Aorta (tissue), 5 donors: ENCODE measurements around the gene RACK1. TPM values are rescaled to one million over a fixed set of nuclear protein-coding genes. Genes with fewer than 3 reads are reported as not detected.

Experiments
- ATAC-seq: fragments of 200-7000 bp; cut with Tn5 transposase; one replicate; pipeline ENCODE4 v1.9.1; 2022; ENCODE audit warnings: moderate library complexity; ENCODE audit not compliant: low FRiP score
- DNase-seq, 2 donors: peaks; one replicate each; pipeline ENCODE4 v3.0.0-alpha.2; 2020
- H3K27ac ChIP-seq, 2 donors: one replicate each; pipeline ENCODE4 v1.5.1; 2013; ENCODE audit warnings: low read length in 2 of 2, mild to moderate bottlenecking in 2 of 2, moderate library complexity in 2 of 2, control low read depth in 1 of 2, inconsistent platforms in 1 of 2, low read depth in 1 of 2
- H3K27me3 ChIP-seq, 2 donors: one replicate each; pipeline ENCODE4 v1.6.1; 2013; ENCODE audit warnings: control low read depth in 1 of 2, low read length in 1 of 2, mild to moderate bottlenecking in 1 of 2, moderate library complexity in 1 of 2; ENCODE audit not compliant: insufficient read depth in 2 of 2, control insufficient read depth in 1 of 2
- H3K36me3 ChIP-seq, 2 donors: one replicate each; pipeline ENCODE4 v1.6.1; 2013; ENCODE audit warnings: control low read depth in 1 of 2, low read length in 1 of 2, mild to moderate bottlenecking in 1 of 2; ENCODE audit not compliant: insufficient read depth in 2 of 2, control insufficient read depth in 1 of 2
- H3K4me1 ChIP-seq, 2 donors: one replicate each; pipeline ENCODE4 v1.6.1; 2013; ENCODE audit warnings: low read length in 2 of 2, control low read depth in 1 of 2, mild to moderate bottlenecking in 1 of 2, moderate library complexity in 1 of 2; ENCODE audit not compliant: insufficient read depth in 2 of 2, control insufficient read depth in 1 of 2
- H3K4me3 ChIP-seq, 2 donors: one replicate each; pipeline ENCODE4 v1.5.1; 2013; ENCODE audit warnings: low read length in 2 of 2, control low read depth in 1 of 2, mild to moderate bottlenecking in 1 of 2
- H3K9me3 ChIP-seq: one replicate; pipeline ENCODE4 v1.6.1; 2013; ENCODE audit warnings: mild to moderate bottlenecking, low read length; ENCODE audit not compliant: control insufficient read depth
- WGBS, 2 donors: extraction: QIAGEN DNeasy Blood & Tissue Kit; methylation state at CpG; one replicate each; pipeline ENCODE4 v1.1.7; 2013; 5-methylcytosine and 5-hydroxymethylcytosine counted together
- intact Hi-C, 2 donors: fragments of 100-400 bp; cut with DNase I; formaldehyde crosslinking; loops; one replicate each; pipeline versions ENCODE4 v1.14.2 to v1.15.0; 2022
- polyA plus RNA-seq, 2 donors: library from polyadenylated mRNA; stranded (reverse); fragments of 200-250 nt; gene quantifications; one replicate each; pipeline ENCODE4 v1.2.3, GENCODE V29; 2013
- total RNA-seq, 2 donors: library from RNA; stranded (reverse); fragmentation: NEBNext Ultra II Directional; extraction: Animal tissue kit (Norgen Biotek cat#: 25700); gene quantifications; one replicate each; pipeline ENCODE4 v1.2.1, GENCODE V29; 2021
- donor health status: healthy with polysubstance abuse.
- donor health status: Bipolar disorder and iron deficiency.
- donor health status: DM: no; HTN: no; CAD: no.
- donor health status: DM: no; HTN: no; CAD: no.
- donor health status: DM: yes; HTN: yes; CAD: no.

RACK1 gene
- total and polyA plus RNA-seq, 4 donors, result 922 to 2,024 (median 1,515) TPM

GRCh38 chr5:181192337-181193046 is 51.2 kb downstream of the RACK1 start:
- Histone ChIP-seq H3K36me3 (no peaks in the 10 kb centered on the region), H3K27ac (no peak overlapping the region), H3K9me3 (no peaks in the 10 kb centered on the region), H3K4me1 (no peaks in the 10 kb centered on the region), H3K4me3 (peak overlapping the region; percentile 56 to 75), H3K27me3 (no peaks in the 10 kb centered on the region)
- WGBS, 2 donors, result 49 to 50% methylated on average over 12 of the region's 12 CpGs
- ATAC-seq (no peak), DNase-seq (peak in 1 of 2 donors; percentile 53)
- intact Hi-C loops, result loop anchor here in 1 of 2 donors (5.0 kb wide), 1 partner anchor 70 kb away; the partner anchor contains the start of gene TRIM52

- DNase-seq (peak; percentile 96 to 97), ATAC-seq (peak; percentile 90)
- Histone ChIP-seq H3K36me3 (no peaks in the 10 kb centered on the region), H3K27me3 (no peaks in the 10 kb centered on the region), H3K4me1 (no peaks in the 10 kb centered on the region), H3K9me3 (no peaks in the 10 kb centered on the region), H3K27ac (peak overlapping the region in 1 of 2 donors; percentile 55), H3K4me3 (peak overlapping the region; percentile 56 to 75)
- intact Hi-C loops, result loop anchor here (1.0 to 5.0 kb wide), 2 partner anchors 27 to 71 kb away; partner anchors contain the start of gene TRIM52 (in 1 of the 2)
- WGBS, 2 donors, result 1% methylated on average over 58 to 64 of the region's 64 CpGs
These were observed 52.0 kb downstream of the RACK1 start for GRCh38 chr5:181191526-181192336.

DNA sequence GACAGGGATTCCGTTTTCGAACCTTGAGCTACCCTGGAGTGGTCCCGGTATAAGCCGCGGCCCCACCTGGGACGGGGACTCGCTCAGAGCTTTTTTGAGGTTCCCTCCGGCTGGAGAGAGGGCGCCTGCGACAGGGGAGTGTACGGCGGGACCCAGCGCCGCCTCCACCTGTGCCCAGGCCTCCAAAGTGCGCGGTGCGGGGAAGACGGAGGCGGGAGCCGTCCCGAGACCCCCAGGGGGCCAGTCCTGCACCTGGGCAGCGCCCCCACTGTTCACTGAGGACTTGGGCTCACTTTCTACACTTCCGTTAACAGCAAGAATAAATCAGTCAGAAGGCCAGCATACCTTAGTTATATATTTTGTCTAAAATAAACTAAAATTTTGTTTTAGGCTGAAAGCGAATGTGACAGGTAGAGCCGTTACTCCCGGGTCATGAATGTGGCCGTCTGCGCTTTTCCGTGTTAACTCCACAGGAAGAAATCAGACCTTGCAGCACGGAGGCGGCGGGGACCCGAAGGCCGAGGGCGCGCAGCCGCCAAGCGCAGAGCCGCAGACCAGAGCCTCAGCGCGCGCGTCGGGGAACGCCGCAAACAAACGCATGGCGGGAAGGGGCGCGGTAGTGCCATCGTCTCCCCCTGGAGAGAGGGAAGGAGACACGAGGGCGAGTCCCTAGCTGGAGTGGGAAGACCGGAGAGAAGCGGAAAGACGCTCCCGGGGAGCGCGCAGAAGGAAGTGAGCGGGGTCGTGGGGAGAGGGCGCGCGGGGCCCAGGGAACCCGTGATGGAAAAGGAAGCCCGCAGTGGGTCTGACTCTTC is 52.8 kb downstream of the RACK1 start:
- intact Hi-C loops, result loop anchor here (1.0 to 5.0 kb wide), 2 partner anchors 27 to 71 kb away; partner anchors contain the start of gene TRIM52 (in 1 of the 2)
- ATAC-seq, result peak; percentile 28
- H3K27me3 ChIP-seq, result no peaks in the 10 kb centered on the region
- H3K4me1 ChIP-seq, result no peaks in the 10 kb centered on the region
- 1% methylated on average over 64 to 66 of the region's 66 CpGs for WGBS, 2 donors
- H3K36me3 ChIP-seq, result no peaks in the 10 kb centered on the region
- H3K27ac ChIP-seq, result peak overlapping the region in 1 of 2 donors; percentile 55
- peak overlapping the region; percentile 43 to 75 for H3K4me3 ChIP-seq
- DNase-seq, result peak; percentile 70 to 86
- no peaks in the 10 kb centered on the region for H3K9me3 ChIP-seq

GRCh38 chr5:181189962-181190710 is 53.6 kb downstream of the RACK1 start:
- H3K27me3 ChIP-seq, result no peaks in the 10 kb centered on the region
- no peak overlapping the region for H3K27ac ChIP-seq
- peak; percentile 64 to 83 for DNase-seq
- 0 to 1% methylated on average over 52 of the region's 52 CpGs for WGBS, 2 donors
- H3K36me3 ChIP-seq, result no peaks in the 10 kb centered on the region
- intact Hi-C loops, result loop anchor here (2.0 to 10.0 kb wide), 3 partner anchors 17 to 75 kb away; partner anchors contain the start of gene TRIM52 (in 2 of the 2)
- no peaks in the 10 kb centered on the region for H3K4me1 ChIP-seq
- ATAC-seq, result no peak
- no peaks in the 10 kb centered on the region for H3K9me3 ChIP-seq
- H3K4me3 ChIP-seq, result peak overlapping the region; percentile 75 to 86

GRCh38 chr5:181189363-181189961 is 54.2 kb downstream of the RACK1 start:
- ATAC-seq (peak; percentile 1), DNase-seq (peak in 1 of 2 donors; percentile 84)
- no peaks in the 10 kb centered on the region for H3K9me3 ChIP-seq
- H3K27ac ChIP-seq, result no peak overlapping the region
- intact Hi-C loops, result loop anchor here in 1 of 2 donors (2.0 to 10.0 kb wide), 2 partner anchors 17 to 75 kb away; partner anchors contain the start of gene TRIM52
- H3K36me3 ChIP-seq, result no peaks in the 10 kb centered on the region
- WGBS, 2 donors, result 0% methylated on average over 41 of the region's 41 CpGs
- H3K27me3 ChIP-seq, result no peaks in the 10 kb centered on the region
- H3K4me3 ChIP-seq, result peak overlapping the region; percentile 75 to 86
- no peaks in the 10 kb centered on the region for H3K4me1 ChIP-seq

- no peaks in the 10 kb centered on the region for H3K4me1 ChIP-seq
- DNase-seq (peak; percentile 78 to 81), ATAC-seq (peak; percentile 74)
- H3K4me3 ChIP-seq, result peak overlapping the region; percentile 75 to 86
- intact Hi-C loops, result loop anchor here (1.0 to 10.0 kb wide), 5 partner anchors 17 to 76 kb away; partner anchors contain the start of gene TRIM52 (in 1 of the 2)
- no peaks in the 10 kb centered on the region for H3K27me3 ChIP-seq
- WGBS, 2 donors, result 0% methylated on average over 35 of the region's 35 CpGs
- no peaks in the 10 kb centered on the region for H3K36me3 ChIP-seq
- H3K27ac ChIP-seq, result peak overlapping the region in 1 of 2 donors; percentile 52
- H3K9me3 ChIP-seq, result no peaks in the 10 kb centered on the region
These were observed 54.9 kb downstream of the RACK1 start for GRCh38 chr5:181188700-181189362.

DNA sequence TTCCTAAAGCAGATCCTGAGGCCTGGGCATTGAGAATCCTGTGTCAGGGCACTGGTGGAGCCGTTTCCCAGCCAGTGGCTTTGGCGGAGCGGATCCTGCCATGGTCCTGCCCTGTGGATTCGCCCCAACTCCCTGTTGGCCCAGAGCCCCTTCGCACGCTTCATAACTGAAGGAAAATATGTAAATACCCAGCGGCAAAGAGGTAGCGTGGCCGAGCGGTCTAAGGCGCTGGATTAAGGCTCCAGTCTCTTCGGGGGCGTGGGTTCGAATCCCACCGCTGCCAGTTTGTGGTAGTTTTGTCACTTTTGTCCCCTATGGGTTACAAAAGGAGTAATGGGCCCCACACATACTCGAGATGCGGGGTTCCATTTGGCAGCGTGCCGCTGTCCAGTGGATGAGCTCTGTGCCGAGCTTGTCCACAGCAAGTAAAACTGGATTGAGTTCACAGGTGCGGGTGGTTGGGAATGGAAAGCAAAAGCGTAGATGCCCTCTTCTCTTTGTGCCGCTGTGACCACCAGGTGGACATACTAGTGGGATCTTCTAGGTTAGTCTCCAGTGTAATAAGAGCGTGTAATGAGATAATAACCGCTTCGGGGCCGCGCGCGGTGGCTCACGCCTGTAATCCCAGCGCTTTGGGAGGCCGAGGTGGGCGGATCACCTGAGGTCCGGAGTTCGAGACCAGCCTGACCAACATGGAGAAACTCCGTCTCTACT is 56.0 kb downstream of the RACK1 start:
- DNase-seq, result peak; percentile 76 to 92
- Histone ChIP-seq H3K9me3 (no peaks in the 10 kb centered on the region), H3K4me1 (no peaks in the 10 kb centered on the region), H3K4me3 (no peak overlapping the region), H3K27me3 (no peaks in the 10 kb centered on the region), H3K27ac (no peak overlapping the region), H3K36me3 (no peaks in the 10 kb centered on the region)
- ATAC-seq, result peak; percentile 33
- intact Hi-C loops, result loop anchor here (1.0 to 10.0 kb wide), 5 partner anchors 19 to 77 kb away; partner anchors contain the start of gene TRIM52 (in 1 of the 2)
- 3 to 4% methylated on average over 37 of the region's 37 CpGs for WGBS, 2 donors
